ENCODE data around the gene SPDYE5.

SPDYE5 gene

DNA sequence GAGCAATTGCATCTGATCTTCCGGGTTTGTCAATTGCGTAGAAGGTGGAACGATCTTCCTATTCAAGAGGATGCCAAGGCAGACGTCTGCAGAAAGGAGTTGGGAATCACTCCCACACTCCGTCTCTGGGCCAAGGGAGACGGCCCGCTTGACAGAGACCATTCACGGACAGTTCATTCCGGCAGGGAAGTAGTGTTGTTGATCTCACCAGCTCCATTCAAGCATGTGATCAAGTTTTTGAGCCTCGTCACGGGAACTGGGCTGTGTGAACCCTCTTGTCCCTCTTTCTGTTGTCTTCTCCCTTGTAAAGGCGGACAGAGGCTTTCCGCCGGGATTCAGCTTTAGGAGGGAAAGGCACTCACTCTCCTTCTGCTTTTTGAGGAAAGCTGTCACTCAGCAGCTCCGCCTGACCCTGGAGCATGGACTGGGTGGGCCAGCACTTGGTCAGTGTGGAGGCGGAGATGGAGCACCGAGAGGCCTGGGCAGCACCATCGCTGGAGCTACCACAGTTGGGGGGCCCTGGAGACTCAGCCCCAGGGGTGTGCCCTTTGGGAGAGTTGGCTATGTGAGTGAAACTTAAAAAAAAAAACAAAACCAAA lies 44.9 kb downstream of the SPDYE5 start:
- no peak for DNase-seq (ENCODE audit: low spot score)

DNA sequence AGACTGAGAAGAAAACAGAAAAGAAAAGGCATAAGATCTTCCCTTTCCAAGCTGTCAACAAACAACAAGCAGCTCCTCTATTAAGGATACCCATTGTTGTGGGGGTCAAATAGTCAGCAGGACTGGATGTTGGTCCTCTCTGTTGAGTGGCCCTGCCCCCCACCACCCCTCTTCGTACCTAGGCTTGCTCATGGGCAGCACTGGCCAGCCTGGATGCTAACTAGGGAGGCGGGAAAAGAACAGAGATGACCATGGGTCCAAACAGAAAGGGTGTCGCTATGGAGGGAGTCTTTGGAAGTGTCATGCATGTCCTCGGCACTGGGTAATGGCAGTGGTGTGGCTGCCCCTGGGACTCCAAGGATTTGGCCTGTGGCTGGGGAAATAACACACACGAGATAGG lies 45.6 kb downstream of the SPDYE5 start:
- DNase-seq (ENCODE audit: low spot score) = no peak

DNA sequence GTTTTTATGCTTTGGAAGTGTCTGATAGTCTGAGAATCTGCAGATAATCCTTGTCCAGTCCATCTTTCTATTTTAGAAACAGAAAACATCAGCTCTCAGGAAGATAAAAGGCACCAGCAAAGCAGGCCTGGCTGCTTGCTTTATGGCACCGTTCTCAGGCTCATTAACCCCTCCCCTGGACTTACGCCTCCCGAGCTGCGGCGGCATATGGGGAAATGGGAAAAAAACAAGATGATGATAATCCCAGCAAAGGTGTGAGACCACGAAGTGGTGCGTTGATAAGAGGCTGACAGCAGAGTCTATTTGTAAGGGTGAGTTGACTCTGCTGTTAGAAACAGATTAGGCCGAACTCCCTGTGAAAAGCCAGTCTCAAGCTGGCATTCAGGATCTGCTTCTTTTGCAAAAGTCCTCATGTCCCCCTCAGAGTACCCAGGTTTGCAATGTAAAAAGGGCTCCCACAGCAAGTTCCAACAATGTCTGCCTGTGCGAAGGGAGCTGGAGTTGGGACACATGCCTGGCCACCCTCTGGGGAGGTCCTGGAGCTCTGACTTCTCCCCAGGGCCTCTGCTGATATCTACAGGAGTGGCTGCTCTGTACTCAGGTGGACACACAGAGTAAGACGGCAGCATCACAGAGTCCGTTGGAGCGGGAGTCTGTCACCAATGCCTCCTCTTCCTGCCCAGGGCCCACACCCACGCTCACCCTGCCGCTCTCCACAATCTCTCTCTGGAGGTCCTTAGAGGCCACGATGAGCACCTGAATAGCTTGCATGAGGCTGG lies 54.3 kb downstream of the SPDYE5 start:
- DNase-seq (ENCODE audit: low spot score) = no peak

Small RNA genes lying within 50 kb of the gene (small RNA-seq; reads per million reads assigned to genes)
- gene AC211429.1 (0 reads per million in 2 experiments), gene RF00019 (0 reads per million in 2 experiments)

Data from SK-N-DZ (cell line).